GM19328 (cell line): ENCODE measurements around the gene INPP4B.

Experiments
- ATAC-seq: cut with Tn5 transposase; IDR thresholded peaks from one replicate; pipeline ENCODE4 v1.9.1; 2021; ENCODE audit warnings: mild to moderate bottlenecking, moderate library complexity; ENCODE audit not compliant: unreplicated experiment

Gene INPP4B

GRCh38 chr4:142316025-142316424 is 530.1 kb downstream of the INPP4B start:
- ATAC-seq, result no peak

- no peak for ATAC-seq
Measured at GRCh38 chr4:142314686-142315085, 531.4 kb downstream of the INPP4B start.

GRCh38 chr4:142314247-142314646 is 531.9 kb downstream of the INPP4B start:
- no peak for ATAC-seq

- no peak for ATAC-seq
Measured at GRCh38 chr4:142312391-142312790, 533.7 kb downstream of the INPP4B start.

GRCh38 chr4:142311916-142312315 is 534.2 kb downstream of the INPP4B start:
- no peak for ATAC-seq

GRCh38 chr4:142309772-142310171 is 536.3 kb downstream of the INPP4B start:
- ATAC-seq, result no peak

- no peak for ATAC-seq
Measured at GRCh38 chr4:142307857-142308256, 538.2 kb downstream of the INPP4B start.

GRCh38 chr4:142297313-142297712 is 548.8 kb downstream of the INPP4B start:
- ATAC-seq, result no peak

- no peak for ATAC-seq
Measured at GRCh38 chr4:142293536-142293935, 552.6 kb downstream of the INPP4B start.

- ATAC-seq, result no peak
Measured at GRCh38 chr4:142292231-142292630, 553.9 kb downstream of the INPP4B start.

GRCh38 chr4:142291299-142292050 is 554.6 kb downstream of the INPP4B start:
- no peak for ATAC-seq

- ATAC-seq, result no peak
Measured at GRCh38 chr4:142287371-142287770, 558.7 kb downstream of the INPP4B start.

- ATAC-seq, result no peak
Measured at GRCh38 chr4:142285222-142285583, 560.9 kb downstream of the INPP4B start.

GRCh38 chr4:142284402-142285221 is 561.5 kb downstream of the INPP4B start:
- ATAC-seq, result no peak

GRCh38 chr4:142282870-142283431 is 563.1 kb downstream of the INPP4B start:
- ATAC-seq, result no peak

- ATAC-seq, result no peak
Measured at GRCh38 chr4:142281999-142282398, 564.1 kb downstream of the INPP4B start.

GRCh38 chr4:142278663-142279062 is 567.4 kb downstream of the INPP4B start:
- ATAC-seq, result no peak

GRCh38 chr4:142278171-142278570 is 567.9 kb downstream of the INPP4B start:
- ATAC-seq, result no peak

GRCh38 chr4:142274137-142274536 is 572.0 kb downstream of the INPP4B start:
- ATAC-seq, result no peak

- no peak for ATAC-seq
Measured at GRCh38 chr4:142272452-142272851, 573.6 kb downstream of the INPP4B start.

- ATAC-seq, result no peak
Measured at GRCh38 chr4:142271832-142272231, 574.3 kb downstream of the INPP4B start.

GRCh38 chr4:142267101-142267500 is 579.0 kb downstream of the INPP4B start:
- no peak for ATAC-seq
